Mammary epithelial cell (primary cell): ENCODE measurements around the gene EPG5.

Experiments used
- CTCF ChIP-seq, 2 donors: IDR thresholded peaks in 1 of 2; conservative IDR thresholded peaks in 1 of 2; 2 replicates each; pipeline ENCODE4 v1.5.1; 2011 to 2012; ENCODE audit warnings: inconsistent platforms in 2 of 2, low read length in 2 of 2, mild to moderate bottlenecking in 2 of 2, control low read depth in 1 of 2, low read depth in 1 of 2; ENCODE audit not compliant: insufficient read depth in 1 of 2; ENCODE audit errors: extremely low read depth in 1 of 2
- EZH2 ChIP-seq: IDR thresholded peaks from 2 replicates; pipeline ENCODE4 v1.6.1; 2012; ENCODE audit warnings: low read length, inconsistent platforms, borderline replicate concordance

GRCh38 chr18:45984546-45985235 is 17.6 kb upstream of the EPG5 start:
- TF ChIP-seq CTCF (conservative IDR thresholded peaks at IDR 0.05 in 1 of 2, IDR thresholded peaks at IDR 0.05 in 1 of 2; ENCODE audit: extremely low read depth in 1 of 2, insufficient read depth in 1 of 2, low read depth in 1 of 2, low read length in 2 of 2) (no peak), EZH2 (no peak)
